GM12878 (cell line): ENCODE measurements around the gene TAS2R10.

Source experiments
- ASH2L ChIP-seq: fragments of 300-600, 200-600 bp; sonication (generic); IDR thresholded peaks from 2 replicates; pipeline ENCODE4 v1.6.1; 2017; ENCODE audit warnings: low read depth, mild to moderate bottlenecking, borderline replicate concordance
- CTCF ChIP-seq, 3 experiments: IDR thresholded peaks in 2 of 3; conservative IDR thresholded peaks in 1 of 3; 2 replicates each; pipeline ENCODE4 v1.5.1; 2011; ENCODE audit warnings: low read depth in 3 of 3, low read length in 3 of 3, mild to moderate bottlenecking in 3 of 3, control low read depth in 2 of 3, moderate library complexity in 2 of 3, inconsistent platforms in 1 of 3, mixed read lengths in 1 of 3; ENCODE audit not compliant: control insufficient read depth in 2 of 3, insufficient read depth in 1 of 3; ENCODE audit errors: extremely low read depth in 1 of 3
- ELK1 ChIP-seq: IDR thresholded peaks from 2 replicates; pipeline ENCODE4 v1.6.1; 2012; ENCODE audit warnings: low read depth, low read length, improper control_type of control experiment
- GABPA ChIP-seq: IDR thresholded peaks from 2 replicates; pipeline ENCODE4 v1.6.1; 2014; ENCODE audit warnings: antibody characterized with exemption, low read depth, mild to moderate bottlenecking, inconsistent platforms
- HDAC2 ChIP-seq: fragments of 200-600 bp; sonication (generic); IDR thresholded peaks from 2 replicates; pipeline ENCODE4 v1.6.1; 2017
- LARP7 ChIP-seq: fragments of 450-650 bp; IDR thresholded peaks from 2 replicates; pipeline ENCODE4 v1.6.1; 2017; ENCODE audit warnings: mild to moderate bottlenecking
- MXI1 ChIP-seq: fragments of 150-350 bp; IDR thresholded peaks from 2 replicates; pipeline ENCODE4 v1.6.1; 2011; ENCODE audit warnings: low read depth, mild to moderate bottlenecking, inconsistent platforms, low read length, improper control_type of control experiment
- NR2C1 ChIP-seq: fragments of 450-650 bp; IDR thresholded peaks from 2 replicates; pipeline ENCODE4 v1.6.1; 2017; ENCODE audit warnings: antibody characterized with exemption, mild to moderate bottlenecking, moderate library complexity
- POLR2AphosphoS2 ChIP-seq: IDR thresholded peaks from 2 replicates; pipeline ENCODE4 v1.6.1; 2011; ENCODE audit warnings: low read depth, mild to moderate bottlenecking, low read length, improper control_type of control experiment, moderate library complexity
- RAD21 ChIP-seq: IDR thresholded peaks from 2 replicates; pipeline ENCODE4 v1.6.1; 2011; ENCODE audit warnings: mild to moderate bottlenecking, low read depth, low read length, moderate library complexity; ENCODE audit not compliant: insufficient read depth
- SP1 ChIP-seq: IDR thresholded peaks from one replicate; pipeline ENCODE4 v1.6.1; 2011; ENCODE audit warnings: low read depth, low read length
- YY1 ChIP-seq: IDR thresholded peaks from 2 replicates; pipeline ENCODE4 v1.6.1; 2011; ENCODE audit warnings: low read depth, mild to moderate bottlenecking, low read length
- ZBTB33 ChIP-seq: fragments of 450-650 bp; IDR thresholded peaks from 2 replicates; pipeline ENCODE4 v1.6.1; 2017; ENCODE audit warnings: mild to moderate bottlenecking

- TF ChIP-seq CTCF (IDR thresholded peaks at IDR 0.05 in 2 of 3, conservative IDR thresholded peaks at IDR 0.05 in 1 of 3; ENCODE audit: control insufficient read depth in 2 of 3, extremely low read depth in 1 of 3, insufficient read depth in 1 of 3, low read depth in 3 of 3, low read length in 3 of 3) (no peak), NR2C1 (no peak), MXI1 (no peak), YY1 (no peak), SP1 (no peak), ELK1 (no peak), ZBTB33 (no peak), POLR2AphosphoS2 (no peak), LARP7 (no peak), RAD21 (no peak), HDAC2 (no peak), ASH2L (no peak), GABPA (no peak)
Measured at GRCh38 chr12:10855807-10856206, 29.6 kb upstream of the TAS2R10 start.
